HFF-Myc (cell line): ENCODE measurements around the gene ZFY.
A peak's percentile ranks its signal among the peaks of the same experiment; 100 is the strongest.

Experiments
- DNase-seq: peaks from one replicate; pipeline ENCODE4 v3.0.0-alpha.2; 2011; ENCODE audit warnings: low read depth; ENCODE audit errors: extremely low read depth
- H3K4me3 ChIP-seq: replicated peaks from 2 replicates; pipeline ENCODE4 v1.5.1; 2011; ENCODE audit warnings: low read depth, mild to moderate bottlenecking, control low read depth, low read length
- CTCF ChIP-seq: IDR thresholded peaks from 2 replicates; pipeline ENCODE4 v1.5.1; 2012; ENCODE audit warnings: mild to moderate bottlenecking, low read depth, low read length, control low read depth; ENCODE audit errors: missing control alignments

The ZFY gene

GRCh38 chrY:2907356-2907755 lies 27.8 kb upstream of the ZFY start:
- no peak for TF ChIP-seq CTCF
- no peak overlapping the region for H3K4me3 ChIP-seq
- DNase-seq: no peak

GRCh38 chrY:2913066-2913815 lies 21.9 kb upstream of the ZFY start:
- no peak for DNase-seq
- no peak overlapping the region for H3K4me3 ChIP-seq
- peak; percentile 34 for TF ChIP-seq CTCF

GRCh38 chrY:2934078-2934477 lies 1.1 kb upstream of the ZFY start:
- no peak for DNase-seq
- peak overlapping the region; percentile 61 for H3K4me3 ChIP-seq
- TF ChIP-seq CTCF: no peak

- peak; percentile 69 for DNase-seq
- peak; percentile 68 for TF ChIP-seq CTCF
- H3K4me3 ChIP-seq: peak overlapping the region; percentile 61
These were observed 695 bp downstream of the ZFY start for GRCh38 chrY:2935716-2936435.

GRCh38 chrY:2936436-2936750 lies 1.2 kb downstream of the ZFY start:
- no peak for TF ChIP-seq CTCF
- no peak for DNase-seq
- peak overlapping the region; percentile 61 for H3K4me3 ChIP-seq

- no peak for TF ChIP-seq CTCF
- no peak for DNase-seq
- H3K4me3 ChIP-seq: peak overlapping the region; percentile 61
These were observed 2.0 kb downstream of the ZFY start for GRCh38 chrY:2937149-2937548.
